H9 (cell line): Measurements from ENCODE around the gene WNT6. TPM values are rescaled to one million over a fixed set of nuclear protein-coding genes. Genes with fewer than 3 reads are reported as not detected.
A peak's percentile ranks its signal among the peaks of the same experiment; 100 is the strongest.

Experiments used
- DNase-seq: peaks from one replicate; pipeline ENCODE4 v3.0.0-alpha.2; 2017
- H2AFZ ChIP-seq: one replicate; pipeline ENCODE4 v1.6.1; 2013; ENCODE audit warnings: mild to moderate bottlenecking, low read length, control low read depth, moderate library complexity
- H2AK5ac ChIP-seq: 2 replicates; pipeline ENCODE4 v1.6.1; 2013; ENCODE audit warnings: low read length, control low read depth, mixed read lengths; ENCODE audit not compliant: insufficient read length
- H2BK120ac ChIP-seq: one replicate; pipeline ENCODE4 v1.6.1; 2013; ENCODE audit warnings: low read depth, mild to moderate bottlenecking, low read length, control low read depth, inconsistent platforms; ENCODE audit not compliant: poor library complexity, severe bottlenecking
- H2BK12ac ChIP-seq: 2 replicates; pipeline ENCODE4 v1.6.1; 2013; ENCODE audit warnings: low read length, control low read depth, mixed read lengths, low read depth; ENCODE audit not compliant: insufficient read length
- H2BK15ac ChIP-seq: 2 replicates; pipeline ENCODE4 v1.6.1; 2013; ENCODE audit warnings: low read depth, low read length, control low read depth
- H2BK20ac ChIP-seq: one replicate; pipeline ENCODE4 v1.6.1; 2013; ENCODE audit warnings: low read depth, mild to moderate bottlenecking, low read length, control low read depth, inconsistent platforms; ENCODE audit not compliant: poor library complexity, severe bottlenecking
- H2BK5ac ChIP-seq: 2 replicates; pipeline ENCODE4 v1.6.1; 2013; ENCODE audit warnings: low read length, control low read depth, mixed read lengths; ENCODE audit not compliant: insufficient read length
- H3K14ac ChIP-seq: 2 replicates; pipeline ENCODE4 v1.6.1; 2013; ENCODE audit warnings: low read length, control low read depth; ENCODE audit not compliant: insufficient read depth
- H3K18ac ChIP-seq: 2 replicates; pipeline ENCODE4 v1.6.1; 2013; ENCODE audit warnings: low read depth, mild to moderate bottlenecking, mixed read lengths, low read length, control low read depth; ENCODE audit not compliant: insufficient read length
- H3K23ac ChIP-seq: 2 replicates; pipeline ENCODE4 v1.6.1; 2013; ENCODE audit warnings: low read length, control low read depth, mixed read lengths, low read depth; ENCODE audit not compliant: insufficient read length
- H3K23me2 ChIP-seq: 2 replicates; pipeline ENCODE4 v1.6.1; 2013; ENCODE audit warnings: low read depth, mild to moderate bottlenecking, mixed read lengths, low read length, control low read depth; ENCODE audit not compliant: insufficient read length, poor library complexity, severe bottlenecking
- H3K27ac ChIP-seq: 2 replicates; pipeline ENCODE4 v1.5.1; 2013; ENCODE audit warnings: low read length, control low read depth, mixed read lengths, low read depth; ENCODE audit not compliant: insufficient read length
- H3K27me3 ChIP-seq: 2 replicates; pipeline ENCODE4 v1.6.1; 2013; ENCODE audit warnings: low read length, control low read depth, inconsistent platforms; ENCODE audit not compliant: insufficient read depth
- H3K4ac ChIP-seq: 2 replicates; pipeline ENCODE4 v1.6.1; 2013; ENCODE audit warnings: low read depth, mild to moderate bottlenecking, control low read depth, inconsistent platforms, low read length, moderate library complexity
- H3K4me1 ChIP-seq: 2 replicates; pipeline ENCODE4 v1.6.1; 2013; ENCODE audit warnings: low read length, control low read depth, inconsistent platforms; ENCODE audit not compliant: insufficient read depth
- H3K4me2 ChIP-seq: 2 replicates; pipeline ENCODE4 v1.6.1; 2013; ENCODE audit warnings: low read length, control low read depth, mixed read lengths; ENCODE audit not compliant: insufficient read length, insufficient read depth
- H3K56ac ChIP-seq: 2 replicates; pipeline ENCODE4 v1.6.1; 2013; ENCODE audit warnings: low read depth, mild to moderate bottlenecking, mixed read lengths, low read length, control low read depth; ENCODE audit not compliant: insufficient read length
- H3K79me1 ChIP-seq: 2 replicates; pipeline ENCODE4 v1.6.1; 2013; ENCODE audit warnings: low read depth, mild to moderate bottlenecking, moderate library complexity, low read length, control low read depth, inconsistent platforms; ENCODE audit not compliant: insufficient read depth, poor library complexity, severe bottlenecking
- H3K79me2 ChIP-seq: 2 replicates; pipeline ENCODE4 v1.6.1; 2013; ENCODE audit warnings: low read length, control low read depth, inconsistent platforms; ENCODE audit not compliant: insufficient read depth
- H3K9ac ChIP-seq: 2 replicates; pipeline ENCODE4 v1.6.1; 2013; ENCODE audit warnings: low read length, control low read depth, mixed read lengths; ENCODE audit not compliant: insufficient read length; ENCODE audit errors: extremely low read depth
- H3K9me3 ChIP-seq: one replicate; pipeline ENCODE4 v1.6.1; 2013; ENCODE audit warnings: low read depth, low read length, inconsistent platforms; ENCODE audit not compliant: control insufficient read depth
- H3T11ph ChIP-seq: one replicate; pipeline ENCODE4 v1.6.1; 2013; ENCODE audit warnings: mild to moderate bottlenecking, low read length, control low read depth, inconsistent platforms
- H4K20me1 ChIP-seq: one replicate; pipeline ENCODE4 v1.6.1; 2013; ENCODE audit not compliant: control insufficient read depth, insufficient read length, insufficient read depth
- H4K5ac ChIP-seq: 2 replicates; pipeline ENCODE4 v1.6.1; 2013; ENCODE audit warnings: low read depth, mild to moderate bottlenecking, mixed read lengths, low read length, control low read depth; ENCODE audit not compliant: insufficient read length
- H4K8ac ChIP-seq: replicated peaks from 2 replicates; pipeline ENCODE4 v1.6.1; 2013; ENCODE audit warnings: low read length, control low read depth, mixed read lengths, low read depth; ENCODE audit not compliant: insufficient read length
- H4K91ac ChIP-seq: 2 replicates; pipeline ENCODE4 v1.6.1; 2013; ENCODE audit warnings: low read depth, mild to moderate bottlenecking, moderate library complexity, mixed read lengths, low read length, control low read depth; ENCODE audit not compliant: insufficient read length
- H3K27ac Mint-ChIP-seq, 3 experiments: 2 replicates in 2 of 3; 3 replicates in 1 of 3; pipeline ENCODE4 v1.8.0; 2020 to 2021; ENCODE audit warnings: mixed read lengths in 3 of 3, mild to moderate bottlenecking in 1 of 3, moderate library complexity in 1 of 3
- H3K27me3 Mint-ChIP-seq: 2 replicates; pipeline ENCODE4 v1.8.0; 2021; ENCODE audit warnings: low read depth, mild to moderate bottlenecking, moderate library complexity, mixed read lengths
- H3K36me3 Mint-ChIP-seq, 3 experiments: 2 replicates in 2 of 3; 3 replicates in 1 of 3; pipeline ENCODE4 v1.8.0; 2020 to 2021; ENCODE audit warnings: low read depth in 3 of 3, mixed read lengths in 3 of 3; ENCODE audit not compliant: insufficient read depth in 1 of 3
- H3K4me1 Mint-ChIP-seq, 2 experiments: 2 replicates each; pipeline ENCODE4 v1.8.0; 2020; ENCODE audit warnings: mixed read lengths in 2 of 2
- H3K4me3 Mint-ChIP-seq, 2 experiments: 2 replicates in 1 of 2; 3 replicates in 1 of 2; pipeline ENCODE4 v1.8.0; 2020 to 2021; ENCODE audit warnings: mild to moderate bottlenecking in 2 of 2, mixed read lengths in 2 of 2, moderate library complexity in 1 of 2
- H3K9me3 Mint-ChIP-seq, 2 experiments: 2 replicates in 1 of 2; 3 replicates in 1 of 2; pipeline ENCODE4 v1.8.0; 2020; ENCODE audit warnings: mild to moderate bottlenecking in 2 of 2, mixed read lengths in 2 of 2, moderate library complexity in 1 of 2
- CTCF ChIP-seq: fragments of 200-600 bp; sonication (generic); conservative IDR thresholded peaks from 3 replicates; pipeline ENCODE4 v1.8.0; 2021; ENCODE audit warnings: antibody characterized with exemption, mild to moderate bottlenecking
- WGBS: extraction: QIAGEN DNeasy Blood & Tissue Kit; methylation state at CpG from one replicate; pipeline ENCODE4 v1.1.7; 2013; ENCODE audit warnings: missing lambda C conversion rate, low lambda C conversion rate, mixed read lengths; ENCODE audit not compliant: insufficient read length; ENCODE audit errors: extremely low coverage; 5-methylcytosine and 5-hydroxymethylcytosine counted together
- total RNA-seq: library from RNA; stranded (reverse); gene quantifications from 2 replicates; pipeline ENCODE4 v1.2.1, GENCODE V29; 2021

WNT6 gene
- total RNA-seq, 1 experiment from 2014 or later: not detected

GRCh38 chr2:218896501-218897393, 37.1 kb downstream of the WNT6 start:
- no peak overlapping the region for H3K23ac ChIP-seq
- H3K4me1 Mint-ChIP-seq: peaks cover 19 to 41% of the 10 kb centered on the region in 2 experiments
- H3K23me2 ChIP-seq: peaks cover 5% of the 10 kb centered on the region
- H3K36me3 Mint-ChIP-seq: no peaks in the 10 kb centered on the region; a peak in 1 of 7 replicates
- H3K79me1 ChIP-seq: no peaks in the 10 kb centered on the region
- H2BK120ac ChIP-seq: no peak overlapping the region
- no peak overlapping the region for H2AFZ ChIP-seq
- H3K9me3 Mint-ChIP-seq: peaks cover 0 to 6% of the 10 kb centered on the region in 2 experiments; a peak in 3 of 5 replicates
- no peak overlapping the region for H3K9ac ChIP-seq
- peak overlapping the region; percentile 36 for H3K4me2 ChIP-seq
- no peak overlapping the region for H2AK5ac ChIP-seq
- no CpG with 5 or more reads among the region's 40 CpGs for WGBS
- H2BK15ac ChIP-seq: no peak overlapping the region
- TF ChIP-seq CTCF: no peak
- peaks cover 86% of the 10 kb centered on the region for H3K27me3 ChIP-seq
- H3K27ac ChIP-seq: no peak overlapping the region
- no peak overlapping the region for H3K27ac Mint-ChIP-seq
- no peak overlapping the region for H2BK20ac ChIP-seq
- H3K4me3 Mint-ChIP-seq: peak overlapping the region in 1 of 2 experiments; percentile 25; a peak in 1 of 5 replicates
- H2BK5ac ChIP-seq: no peak overlapping the region
- no peak overlapping the region for H3T11ph ChIP-seq
- no peak overlapping the region for H3K56ac ChIP-seq
- no peak overlapping the region for H4K8ac ChIP-seq
- H3K79me2 ChIP-seq: no peaks in the 10 kb centered on the region
- H3K9me3 ChIP-seq: no peaks in the 10 kb centered on the region
- H4K20me1 ChIP-seq: no peaks in the 10 kb centered on the region
- H3K4me1 ChIP-seq: peaks cover 3% of the 10 kb centered on the region; the same call in 1 of the 2 replicates
- H3K27me3 Mint-ChIP-seq: peaks cover 97% of the 10 kb centered on the region
- H4K5ac ChIP-seq: no peak overlapping the region
- DNase-seq: peak; percentile 66
- H3K14ac ChIP-seq: no peak overlapping the region
- H3K4ac ChIP-seq: no peak overlapping the region
- no peak overlapping the region for H3K18ac ChIP-seq
- H4K91ac ChIP-seq: no peak overlapping the region
- no peak overlapping the region for H2BK12ac ChIP-seq
